ENCODE data around the gene HNRNPA1. TPM values are rescaled to one million over a fixed set of nuclear protein-coding genes. Genes with fewer than 3 reads are reported as not detected.
A peak's percentile ranks its signal among the peaks of the same experiment; 100 is the strongest.
"Not testable (repeated sequence)": the region's sequence is repeated elsewhere in the genome, so short reads cannot be mapped to it uniquely, and the experiment has no call there.

The HNRNPA1 gene
- total RNA-seq, 1 donor from 2014 or later = 239 TPM

- DNase-seq (ENCODE audit: low read depth in 2 of 2) = no peak
Measured at GRCh38 chr12:54296393-54297099, 16.0 kb downstream of the HNRNPA1 start.

- DNase-seq (ENCODE audit: low read depth in 2 of 2) = no peak
Measured at GRCh38 chr12:54298904-54299303, 18.4 kb downstream of the HNRNPA1 start.

- DNase-seq (ENCODE audit: low read depth in 2 of 2) = no peak
Measured at GRCh38 chr12:54299515-54300224, 19.1 kb downstream of the HNRNPA1 start.

GRCh38 chr12:54300225-54300731 is 19.8 kb downstream of the HNRNPA1 start:
- DNase-seq (ENCODE audit: low read depth in 2 of 2) = no peak

GRCh38 chr12:54300732-54301427 is 20.4 kb downstream of the HNRNPA1 start, which contains the start of gene NFE2:
Gene NFE2 (minus strand): TSS chr12:54301015. CDS start chr12:54295248, 5,767 bp downstream.
- DNase-seq (ENCODE audit: low read depth in 2 of 2) = peak in 1 of 2 donors; percentile 34

GRCh38 chr12:54301428-54302048 is 21.0 kb downstream of the HNRNPA1 start:
- DNase-seq (ENCODE audit: low read depth in 2 of 2) = no peak

GRCh38 chr12:54303640-54304039 is 23.1 kb downstream of the HNRNPA1 start:
- DNase-seq (ENCODE audit: low read depth in 2 of 2) = no peak

- DNase-seq (ENCODE audit: low read depth in 2 of 2) = no peak
Measured at GRCh38 chr12:54304187-54304810, 23.8 kb downstream of the HNRNPA1 start.

GRCh38 chr12:54306925-54307741 is 26.6 kb downstream of the HNRNPA1 start:
- DNase-seq (ENCODE audit: low read depth in 2 of 2) = no peak

- DNase-seq (ENCODE audit: low read depth in 2 of 2) = no peak
Measured at GRCh38 chr12:54311051-54311450, 30.5 kb downstream of the HNRNPA1 start.

GRCh38 chr12:54312309-54312708 is 31.8 kb downstream of the HNRNPA1 start:
- DNase-seq (ENCODE audit: low read depth in 2 of 2) = not testable (repeated sequence)

- DNase-seq (ENCODE audit: low read depth in 2 of 2) = no peak
Measured at GRCh38 chr12:54321363-54321762, 40.8 kb downstream of the HNRNPA1 start.

- peak; percentile 99 to 100 for DNase-seq (ENCODE audit: low read depth in 2 of 2)
Measured at GRCh38 chr12:54324617-54325441, 44.3 kb downstream of the HNRNPA1 start, which contains the start of gene COPZ1. Gene COPZ1 (plus strand): TSS chr12:54325131. CDS start chr12:54325164, 33 bp downstream.

- DNase-seq (ENCODE audit: low read depth in 2 of 2) = not testable (repeated sequence)
Measured at GRCh38 chr12:54325442-54326109, 45.0 kb downstream of the HNRNPA1 start.

- DNase-seq (ENCODE audit: low read depth in 2 of 2) = no peak
Measured at GRCh38 chr12:54328595-54329337, 48.2 kb downstream of the HNRNPA1 start.

- peak in 1 of 2 donors; percentile 21 for DNase-seq (ENCODE audit: low read depth in 2 of 2)
Measured at GRCh38 chr12:54329759-54330158, 49.2 kb downstream of the HNRNPA1 start.

GRCh38 chr12:54330442-54330841 is 49.9 kb downstream of the HNRNPA1 start:
- no peak for DNase-seq (ENCODE audit: low read depth in 2 of 2)

- DNase-seq (ENCODE audit: low read depth in 2 of 2) = no peak
Measured at GRCh38 chr12:54331461-54331860, 50.9 kb downstream of the HNRNPA1 start.
